Activated CD4-positive, CD25-positive, alpha-beta regulatory T cell treated with anti-CD3 and anti-CD28 coated beads, Interleukin-2, amount 50 U/mL, for 72 hours (primary cell): ENCODE data around the gene NCOA4.
"Not testable (repeated sequence)": the region's sequence is repeated elsewhere in the genome, so short reads cannot be mapped to it uniquely, and the experiment has no call there.

Source experiments
- DNase-seq: peaks from one replicate; pipeline ENCODE4 v3.0.0; 2021

NCOA4 gene

GRCh38 chr10:46052057-46052790 lies 21.8 kb upstream of the NCOA4 start:
- no peak for DNase-seq

- DNase-seq: no peak
These were observed 20.7 kb upstream of the NCOA4 start for GRCh38 chr10:46050941-46051623.

GRCh38 chr10:46049497-46049831 lies 19.0 kb upstream of the NCOA4 start:
- DNase-seq: not testable (repeated sequence)

GRCh38 chr10:46048152-46048551 lies 17.7 kb upstream of the NCOA4 start:
- DNase-seq: no peak

GRCh38 chr10:46046261-46046660 lies 15.8 kb upstream of the NCOA4 start, which contains the start of gene MSMB:
Gene MSMB (minus strand): TSS chr10:46046269. CDS start chr10:46046237, 32 bp downstream.
- DNase-seq: no peak

- DNase-seq: no peak
These were observed 12.1 kb upstream of the NCOA4 start for GRCh38 chr10:46042527-46042926.

GRCh38 chr10:46040004-46040403 lies 9.6 kb upstream of the NCOA4 start:
- no peak for DNase-seq

GRCh38 chr10:46037107-46037825 lies 6.8 kb upstream of the NCOA4 start:
- DNase-seq: no peak

GRCh38 chr10:46035923-46036849 lies 5.8 kb upstream of the NCOA4 start:
- DNase-seq: no peak

- no peak for DNase-seq
These were observed 3.2 kb upstream of the NCOA4 start for GRCh38 chr10:46033602-46034011.

- no peak for DNase-seq
These were observed 1.5 kb upstream of the NCOA4 start for GRCh38 chr10:46031648-46032532.

- DNase-seq: no peak
These were observed 877 bp downstream of the NCOA4 start for GRCh38 chr10:46029461-46030030.

- DNase-seq: no peak
These were observed 1.6 kb downstream of the NCOA4 start for GRCh38 chr10:46028584-46029460.

- no peak for DNase-seq
These were observed 4.3 kb downstream of the NCOA4 start for GRCh38 chr10:46026106-46026505.

- DNase-seq: no peak
These were observed 5.0 kb downstream of the NCOA4 start for GRCh38 chr10:46025406-46025805.

GRCh38 chr10:46024948-46025347 lies 5.5 kb downstream of the NCOA4 start:
- DNase-seq: no peak

- DNase-seq: peak; percentile 82
These were observed 7.3 kb downstream of the NCOA4 start for GRCh38 chr10:46022978-46023702.

- DNase-seq: no peak
These were observed 10.1 kb downstream of the NCOA4 start for GRCh38 chr10:46020344-46020657.

GRCh38 chr10:46019569-46020343 lies 10.7 kb downstream of the NCOA4 start:
- no peak for DNase-seq
